A204.1 (cell line): ENCODE data around the gene RNH1.
"Not testable (repeated sequence)": the region's sequence is repeated elsewhere in the genome, so short reads cannot be mapped to it uniquely, and the experiment has no call there.

Experiments used
- FAIRE-seq: peaks from 2 replicates; lab custom pipeline; 2012; peaks lifted over from hg19 to GRCh38; lab: Jason Lieb, UNC

RNH1 gene

GRCh38 chr11:518463-519202, 11.6 kb upstream of the RNH1 start:
- FAIRE-seq: no peak

- not testable (repeated sequence) for FAIRE-seq
These were observed 10.1 kb upstream of the RNH1 start for GRCh38 chr11:516918-517685.

- FAIRE-seq: no peak
These were observed 9.4 kb upstream of the RNH1 start for GRCh38 chr11:516400-516799.

GRCh38 chr11:515131-515530, 8.1 kb upstream of the RNH1 start:
- no peak for FAIRE-seq

GRCh38 chr11:514606-515005, 7.6 kb upstream of the RNH1 start:
- FAIRE-seq: no peak

DNA sequence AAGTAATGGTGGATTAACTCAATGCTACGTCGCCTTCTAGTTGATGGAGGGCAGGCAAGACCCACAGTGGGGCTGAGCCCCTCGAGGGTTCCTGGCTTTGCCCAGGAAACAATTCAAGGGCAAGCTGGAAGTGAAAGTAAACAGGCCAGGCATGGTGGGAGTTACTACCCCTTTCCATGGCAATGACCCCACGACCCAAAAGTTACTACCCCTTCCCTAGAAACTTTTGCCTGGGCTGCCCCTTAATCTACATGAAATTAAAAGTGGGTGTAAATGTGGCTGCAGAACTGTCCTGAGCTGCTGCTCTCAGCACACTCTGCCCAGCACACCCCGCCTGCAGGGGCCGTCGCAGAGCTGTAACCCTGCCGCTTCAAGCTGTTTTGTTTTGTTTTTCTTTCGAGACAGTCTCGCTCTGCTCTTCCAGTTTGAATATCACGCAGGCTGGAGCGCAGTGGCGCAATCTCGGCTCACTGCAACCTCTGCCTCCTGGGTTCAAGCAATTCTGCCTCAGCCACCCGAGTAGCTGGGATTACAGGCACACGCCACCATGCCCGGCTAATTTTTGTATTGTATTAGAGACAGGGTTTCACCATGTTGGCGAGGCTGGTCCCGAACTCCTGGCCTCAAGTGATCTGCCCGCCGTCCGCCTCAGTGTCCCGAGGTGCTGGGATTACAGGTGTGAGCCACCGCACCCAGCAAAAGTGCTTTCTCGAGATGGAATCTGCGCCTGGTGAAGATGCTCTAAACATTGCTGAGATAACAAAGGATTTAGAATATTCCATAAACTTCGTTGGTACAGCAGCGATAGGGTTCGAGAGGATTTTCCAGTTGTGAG, 5.9 kb upstream of the RNH1 start:
- no peak for FAIRE-seq

DNA sequence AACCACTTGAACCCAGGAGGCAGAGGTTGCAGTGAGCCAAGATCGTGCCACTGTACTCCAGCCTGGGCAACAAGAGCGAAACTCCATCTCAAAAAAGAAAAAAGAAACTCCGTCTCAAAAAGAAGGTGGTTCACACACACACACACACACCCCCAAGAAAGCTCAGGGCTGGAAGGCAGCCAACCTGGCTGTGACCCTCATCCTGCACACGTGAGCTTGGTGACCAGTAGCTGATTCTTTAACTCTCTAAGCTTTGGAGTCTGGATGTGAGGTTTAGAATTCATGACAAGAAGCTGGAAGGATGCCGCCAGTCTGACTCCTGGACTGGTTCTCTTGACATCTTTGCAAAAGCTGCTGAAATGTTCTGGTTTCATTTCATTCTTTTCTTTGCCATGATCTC, 1.9 kb upstream of the RNH1 start:
- FAIRE-seq: no peak

DNA sequence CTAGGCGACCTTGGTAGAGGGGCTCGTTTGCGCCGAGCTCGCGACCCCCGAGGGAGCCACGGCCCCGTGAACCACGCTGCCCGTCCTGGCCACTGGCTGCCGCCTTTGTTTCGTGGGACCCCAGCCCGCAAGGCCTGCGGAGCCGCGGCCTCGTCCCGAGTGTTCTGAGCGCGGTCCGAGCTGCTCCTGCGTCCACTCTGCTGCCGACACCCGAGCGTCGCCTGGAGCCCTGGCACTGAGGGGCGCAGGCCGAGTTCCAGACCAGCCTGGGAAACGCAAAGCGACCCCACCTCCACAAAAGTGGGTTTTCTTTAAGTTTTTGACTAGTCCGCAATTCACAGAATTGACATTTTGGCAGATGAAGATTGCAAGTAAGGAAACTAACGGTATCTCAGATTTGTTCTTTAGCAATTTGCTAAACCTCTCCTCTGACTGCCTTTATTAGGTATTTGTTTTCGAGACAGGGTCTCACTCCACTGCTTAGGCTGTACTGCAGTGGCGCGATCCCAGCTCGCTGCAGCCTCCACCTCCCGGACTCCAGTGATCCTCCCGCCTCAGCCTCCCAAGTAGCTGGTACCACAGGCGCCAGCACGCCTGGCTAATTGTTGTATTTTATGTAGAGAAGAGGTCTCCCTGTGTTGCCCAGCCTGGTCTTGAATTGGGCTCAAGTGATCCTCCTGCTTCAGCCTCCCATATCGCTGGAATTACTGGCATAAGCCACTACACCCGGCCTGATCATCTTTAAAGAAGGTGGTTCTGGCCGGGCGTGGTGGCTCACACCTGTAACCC, 879 bp upstream of the RNH1 start:
- no peak for FAIRE-seq

- FAIRE-seq: peak; percentile 65
These were observed 626 bp downstream of the RNH1 start for GRCh38 chr11:506238-506994.

- no peak for FAIRE-seq
These were observed 2.1 kb downstream of the RNH1 start for GRCh38 chr11:504994-505344.

GRCh38 chr11:504053-504993, 2.7 kb downstream of the RNH1 start:
- no peak for FAIRE-seq

- FAIRE-seq: no peak
These were observed 3.7 kb downstream of the RNH1 start for GRCh38 chr11:503179-503981.

DNA sequence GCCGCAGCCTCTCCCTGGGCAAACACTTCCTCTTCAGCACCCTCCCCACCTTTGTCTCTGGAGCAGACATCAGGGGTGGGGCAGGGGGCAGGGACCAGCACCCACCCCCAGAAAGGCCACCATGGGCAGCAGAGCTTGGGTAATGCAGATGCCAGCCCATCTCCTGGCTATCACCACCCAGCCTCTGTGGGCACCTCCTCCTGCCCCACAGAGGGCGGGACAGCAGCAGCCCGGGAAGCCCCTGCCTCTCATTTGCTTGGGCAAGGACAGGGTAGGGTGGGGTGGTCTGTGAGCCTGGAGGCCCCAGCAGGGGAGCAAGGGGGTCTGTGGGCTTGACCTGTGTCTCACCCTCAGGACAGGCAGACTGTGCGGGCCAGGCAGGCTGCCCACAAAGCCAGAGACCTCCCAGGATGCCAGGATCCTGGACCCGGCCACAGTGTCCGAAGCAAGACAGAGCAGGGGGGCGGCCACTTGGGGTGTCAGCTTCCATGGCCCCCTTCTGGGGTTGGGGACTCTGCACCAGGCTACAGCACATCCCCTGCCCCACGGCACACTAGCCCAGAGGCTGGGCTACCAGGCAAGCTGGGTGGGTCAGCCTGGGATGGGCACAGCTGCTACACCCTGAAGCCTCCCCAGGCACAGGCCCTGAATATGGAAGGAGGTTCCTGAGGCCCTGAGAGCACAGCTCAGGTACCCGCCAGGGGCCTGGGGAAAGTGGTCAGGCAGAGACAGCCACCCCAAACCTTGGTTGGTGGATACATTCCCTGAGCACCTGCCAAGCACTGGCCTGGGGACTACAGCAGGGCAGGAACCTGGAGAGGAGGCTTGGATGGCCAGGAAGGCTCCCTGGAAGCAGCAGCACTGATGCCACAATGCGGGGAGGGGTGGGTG, 4.5 kb downstream of the RNH1 start:
- FAIRE-seq: no peak

GRCh38 chr11:501683-502287, 5.3 kb downstream of the RNH1 start:
- no peak for FAIRE-seq

DNA sequence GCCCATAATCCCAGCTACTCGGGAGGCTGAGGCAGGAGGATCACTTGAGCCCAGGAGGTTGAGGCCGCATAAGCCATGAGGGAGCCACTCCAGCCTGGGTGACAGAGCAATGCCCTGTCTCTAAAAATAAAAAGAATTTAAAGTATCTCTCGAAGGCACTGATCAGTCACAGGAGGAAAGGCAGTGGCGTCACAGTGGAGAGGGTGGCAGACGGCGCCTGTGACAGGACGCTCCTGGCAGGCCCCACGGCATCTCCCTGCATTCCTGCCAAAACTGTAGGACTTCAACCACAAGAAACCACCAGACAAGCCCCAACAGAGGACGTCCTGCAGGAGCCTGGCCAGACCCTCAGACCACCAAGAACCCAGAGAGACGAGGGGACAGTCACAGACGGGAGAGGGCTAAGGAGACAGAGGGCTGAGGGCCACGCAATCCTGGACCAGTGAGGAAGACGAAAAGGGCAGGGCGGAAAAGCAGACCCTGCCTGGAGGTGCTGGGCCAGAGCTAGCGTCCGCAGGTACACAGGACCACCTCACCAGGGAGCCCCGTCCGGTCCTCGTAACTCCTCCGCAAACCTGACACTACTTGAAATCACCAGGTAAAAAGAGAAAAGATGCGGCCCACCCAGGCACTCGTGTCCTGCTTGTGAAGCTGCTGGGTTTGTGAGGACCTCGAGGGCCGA, 5.9 kb downstream of the RNH1 start:
- no peak for FAIRE-seq

- no peak for FAIRE-seq
These were observed 7.6 kb downstream of the RNH1 start for GRCh38 chr11:499201-500076.
